ENCODE data around the gene ARMH2.

ARMH2 gene

DNA sequence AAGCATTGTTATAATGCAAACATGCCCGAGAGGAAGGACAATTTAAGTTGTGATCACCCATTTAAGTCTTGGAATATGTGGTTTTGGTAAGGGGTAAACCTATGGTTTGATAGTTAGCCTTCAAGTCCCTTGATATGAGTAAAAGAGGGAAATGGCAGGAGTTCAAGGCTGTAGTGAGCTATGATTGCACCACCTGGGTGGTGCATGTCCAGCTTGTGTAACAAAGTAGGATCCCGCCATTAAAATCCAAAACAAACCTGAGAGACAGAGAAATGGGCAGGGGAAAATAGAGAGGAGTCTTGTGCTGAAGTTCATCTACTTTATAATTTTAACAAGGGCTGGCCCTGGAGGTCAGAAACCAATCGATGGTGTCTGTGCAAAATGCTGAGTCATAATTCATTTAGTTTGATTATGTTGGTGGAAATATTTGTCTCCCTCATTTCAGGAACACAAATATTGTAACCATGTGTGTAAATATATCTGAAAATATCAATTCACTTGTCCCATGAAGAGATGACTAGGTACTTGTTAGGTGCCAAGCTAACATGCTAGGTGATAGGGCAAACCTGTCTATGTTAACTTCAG is 23.2 kb upstream of the ARMH2 start:
- no peak overlapping the region for H3K4me3 ChIP-seq (ENCODE audit: low read depth, low read length)
- TF ChIP-seq, protein P1, sequence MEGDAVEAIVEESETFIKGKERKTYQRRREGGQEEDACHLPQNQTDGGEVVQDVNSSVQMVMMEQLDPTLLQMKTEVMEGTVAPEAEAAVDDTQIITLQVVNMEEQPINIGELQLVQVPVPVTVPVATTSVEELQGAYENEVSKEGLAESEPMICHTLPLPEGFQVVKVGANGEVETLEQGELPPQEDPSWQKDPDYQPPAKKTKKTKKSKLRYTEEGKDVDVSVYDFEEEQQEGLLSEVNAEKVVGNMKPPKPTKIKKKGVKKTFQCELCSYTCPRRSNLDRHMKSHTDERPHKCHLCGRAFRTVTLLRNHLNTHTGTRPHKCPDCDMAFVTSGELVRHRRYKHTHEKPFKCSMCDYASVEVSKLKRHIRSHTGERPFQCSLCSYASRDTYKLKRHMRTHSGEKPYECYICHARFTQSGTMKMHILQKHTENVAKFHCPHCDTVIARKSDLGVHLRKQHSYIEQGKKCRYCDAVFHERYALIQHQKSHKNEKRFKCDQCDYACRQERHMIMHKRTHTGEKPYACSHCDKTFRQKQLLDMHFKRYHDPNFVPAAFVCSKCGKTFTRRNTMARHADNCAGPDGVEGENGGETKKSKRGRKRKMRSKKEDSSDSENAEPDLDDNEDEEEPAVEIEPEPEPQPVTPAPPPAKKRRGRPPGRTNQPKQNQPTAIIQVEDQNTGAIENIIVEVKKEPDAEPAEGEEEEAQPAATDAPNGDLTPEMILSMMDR (IDR thresholded peaks at IDR 0.05; ENCODE audit: low read depth, low read length, missing control alignments) = no peak
- DNase-seq (ENCODE audit: low read depth) = no peak

DNA sequence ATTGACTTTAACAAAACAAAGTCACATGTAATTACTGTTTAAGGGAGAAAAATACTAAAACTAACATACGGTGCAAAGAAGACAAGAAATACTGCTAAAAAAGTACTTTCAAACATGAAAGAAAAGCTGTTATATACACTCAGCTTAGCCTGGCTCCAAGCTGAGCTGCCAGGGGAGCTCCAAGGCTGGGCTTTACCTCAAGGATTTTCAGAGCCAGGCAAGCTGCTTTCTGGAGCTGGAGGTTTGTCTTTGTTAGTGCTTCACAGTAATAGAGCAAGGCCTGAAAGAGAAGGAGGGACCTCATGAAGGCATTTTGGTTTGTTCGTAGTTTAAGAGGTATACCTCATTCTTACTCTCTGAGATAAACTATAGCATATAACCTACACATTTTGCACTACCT is 19.6 kb upstream of the ARMH2 start:
- TF ChIP-seq, protein P1 (IDR thresholded peaks at IDR 0.05; ENCODE audit: low read depth, low read length, missing control alignments) = no peak
- no peak for DNase-seq (ENCODE audit: low read depth)
- no peak overlapping the region for H3K4me3 ChIP-seq (ENCODE audit: low read depth, low read length)

DNA sequence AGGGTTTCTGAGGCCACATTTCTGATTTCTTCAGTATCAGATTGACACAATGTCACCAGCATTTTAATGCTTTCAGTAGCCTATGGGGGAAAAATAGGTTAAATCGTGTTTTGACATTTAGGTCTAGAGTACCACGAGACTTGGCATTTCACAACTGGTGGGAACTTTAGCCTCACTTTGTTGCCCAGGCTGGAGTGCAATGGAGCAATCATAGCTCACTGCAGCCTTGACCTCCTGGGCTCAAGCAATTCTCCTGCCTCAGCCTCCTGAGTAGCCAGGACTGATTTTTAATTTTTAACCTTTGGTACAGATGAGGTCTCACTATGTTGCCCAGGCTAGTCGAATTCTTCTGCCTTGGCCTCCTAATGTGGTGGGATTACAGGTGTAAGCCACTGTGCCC is 11.0 kb upstream of the ARMH2 start:
- H3K4me3 ChIP-seq (ENCODE audit: low read depth, low read length) = no peak overlapping the region
- DNase-seq (ENCODE audit: low read depth) = no peak
- TF ChIP-seq, protein P1 (IDR thresholded peaks at IDR 0.05; ENCODE audit: low read depth, low read length, missing control alignments) = no peak

DNA sequence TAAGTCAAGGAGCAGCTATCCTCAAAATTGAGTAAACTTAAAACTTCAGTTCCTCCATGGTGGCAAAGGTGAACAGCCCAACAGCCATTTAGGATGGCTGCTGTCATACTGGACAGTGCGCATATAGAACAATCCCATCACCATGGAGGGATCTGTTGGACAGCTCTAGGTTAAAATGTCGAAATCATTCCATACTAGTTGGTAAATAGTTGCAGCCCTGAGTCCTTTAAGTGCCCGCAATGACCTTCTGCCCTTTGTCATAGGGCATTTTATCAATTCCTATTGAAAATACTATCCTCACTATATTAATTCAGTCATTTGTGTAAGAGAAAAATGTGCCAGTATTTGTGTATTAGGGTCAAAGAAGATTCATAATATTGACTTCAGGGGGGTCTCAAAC is 8.9 kb upstream of the ARMH2 start:
- H3K4me3 ChIP-seq (ENCODE audit: low read depth, low read length) = no peak overlapping the region
- no peak for DNase-seq (ENCODE audit: low read depth)
- TF ChIP-seq, protein P1 (IDR thresholded peaks at IDR 0.05; ENCODE audit: low read depth, low read length, missing control alignments) = no peak

DNA sequence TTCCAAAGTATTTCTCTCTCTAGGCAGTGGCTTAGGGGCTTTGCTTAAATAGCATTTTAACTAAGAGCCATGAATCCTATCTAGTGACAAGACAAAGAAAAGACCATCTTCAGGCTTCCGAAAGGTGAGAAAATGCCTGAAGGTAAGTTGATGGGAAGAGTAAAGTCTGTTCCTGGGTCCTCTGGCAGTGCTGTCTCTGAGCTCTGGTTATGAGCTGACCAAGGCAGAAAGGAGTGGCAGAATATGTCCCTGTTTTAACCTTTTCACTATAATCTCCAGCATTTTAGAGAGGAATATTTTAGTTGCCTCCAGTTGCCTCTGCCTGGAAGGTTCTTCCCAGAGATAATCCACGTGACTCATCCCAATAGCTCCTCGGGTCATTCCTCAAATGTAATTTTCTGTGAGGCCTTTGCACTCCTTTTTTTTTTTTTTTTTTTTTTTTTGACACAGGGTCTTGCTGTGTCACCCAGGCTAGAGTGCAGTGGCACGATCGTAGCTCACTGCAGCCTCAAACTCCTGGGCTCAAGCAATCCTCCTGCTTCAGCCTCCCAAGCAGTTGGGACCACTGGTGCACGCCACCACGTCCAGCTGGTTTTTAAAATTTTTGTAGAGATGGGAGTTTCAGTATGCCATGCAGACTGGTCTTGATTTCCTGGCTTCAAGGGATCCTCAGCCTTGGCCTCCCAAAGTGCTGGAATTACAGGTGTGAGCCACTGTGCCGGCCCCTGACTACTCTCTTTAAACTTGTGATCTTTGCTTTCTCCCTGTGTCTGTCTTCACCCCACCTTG is 3.7 kb upstream of the ARMH2 start:
- TF ChIP-seq, protein P1 (IDR thresholded peaks at IDR 0.05; ENCODE audit: low read depth, low read length, missing control alignments) = no peak
- no peak for DNase-seq (ENCODE audit: low read depth)
- no peak overlapping the region for H3K4me3 ChIP-seq (ENCODE audit: low read depth, low read length)

DNA sequence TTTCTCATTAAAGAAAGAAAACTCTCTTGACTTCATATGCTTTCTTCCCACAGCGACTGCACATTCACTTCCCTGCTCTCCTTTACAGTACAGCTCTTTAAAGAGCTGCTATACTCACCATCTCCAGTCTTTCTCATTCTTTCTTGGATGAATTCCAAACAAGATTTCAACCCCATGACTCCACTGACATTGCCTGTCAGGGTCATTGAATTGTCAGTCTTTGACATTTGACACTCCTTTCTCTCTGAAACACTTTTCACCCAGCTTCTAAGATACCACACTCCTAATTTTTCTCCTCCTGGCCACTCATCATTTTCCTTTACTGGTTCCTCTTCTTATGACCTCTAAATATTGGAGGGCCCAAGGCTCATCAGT is 811 bp upstream of the ARMH2 start:
- no peak overlapping the region for H3K4me3 ChIP-seq (ENCODE audit: low read depth, low read length)
- TF ChIP-seq, protein P1 (IDR thresholded peaks at IDR 0.05; ENCODE audit: low read depth, low read length, missing control alignments) = no peak
- no peak for DNase-seq (ENCODE audit: low read depth)

All from GM12864 (cell line).